Sigmoid colon (tissue), 7 donors: ENCODE measurements around the gene TNNT3. TPM values are rescaled to one million over a fixed set of nuclear protein-coding genes. Genes with fewer than 3 reads are reported as not detected.

Source experiments
- DNase-seq: peaks from one replicate; pipeline ENCODE4 v3.0.0-alpha.2; 2019
- H3K27ac ChIP-seq, 4 donors: fragments of 200-600 bp; sonication (generic); one replicate each; pipeline ENCODE4 v1.5.1; 2016 to 2019; ENCODE audit warnings: mild to moderate bottlenecking in 1 of 4
- H3K27me3 ChIP-seq, 3 donors: fragments of 200-600 bp; sonication (generic); one replicate each; pipeline ENCODE4 v1.5.1; 2019; ENCODE audit warnings: mild to moderate bottlenecking in 1 of 3
- H3K36me3 ChIP-seq, 4 donors: fragments of 200-600 bp; sonication (generic); one replicate each; pipeline ENCODE4 v1.5.1; 2016 to 2019
- H3K4me1 ChIP-seq, 4 donors: fragments of 200-600 bp; sonication (generic); one replicate each; pipeline ENCODE4 v1.5.1; 2017 to 2019
- H3K4me3 ChIP-seq, 4 donors: fragments of 200-600 bp; sonication (generic); one replicate each; pipeline ENCODE4 v1.5.1; 2017 to 2019; ENCODE audit warnings: mild to moderate bottlenecking in 2 of 4, moderate library complexity in 1 of 4
- H3K9me3 ChIP-seq, 4 donors: fragments of 200-600 bp in 3 of 4; sonication (generic) in 3 of 4; one replicate each; pipeline versions ENCODE4 v1.5.1 to v1.6.1; 2013 to 2019
- CTCF ChIP-seq, 4 experiments: fragments of 450-650 bp in 3 of 4; fragments of 200-600 bp in 1 of 4; IDR thresholded peaks; one replicate each; pipeline ENCODE4 v1.5.1; 2016 to 2019; ENCODE audit warnings: antibody characterized with exemption in 4 of 4, mild to moderate bottlenecking in 3 of 4, moderate library complexity in 2 of 4
- EP300 ChIP-seq, 4 donors: sonication (generic); formaldehyde crosslinking; IDR thresholded peaks; one replicate each; pipeline ENCODE4 v1.6.1; 2017; ENCODE audit warnings: antibody characterized with exemption in 4 of 4
- POLR2A ChIP-seq, 2 donors: fragments of 450-650 bp; IDR thresholded peaks; one replicate each; pipeline ENCODE4 v1.6.1; 2016; ENCODE audit warnings: antibody characterized with exemption in 2 of 2, mild to moderate bottlenecking in 2 of 2, moderate library complexity in 2 of 2
- POLR2AphosphoS5 ChIP-seq, 4 donors: sonication (generic); formaldehyde crosslinking; IDR thresholded peaks; one replicate each; pipeline ENCODE4 v1.6.1; 2017; ENCODE audit warnings: antibody characterized with exemption in 4 of 4
- WGBS, 2 donors: extraction: QIAGEN DNeasy Blood & Tissue Kit; methylation state at CpG; one replicate each; pipeline ENCODE4 v1.1.7; 2013; 5-methylcytosine and 5-hydroxymethylcytosine counted together
- intact Hi-C: fragments of 100-400 bp; cut with DNase I; formaldehyde crosslinking; loops from one replicate; pipeline ENCODE4 v1.15.1; 2023
- polyA plus RNA-seq, 3 donors: library from polyadenylated mRNA; stranded (reverse); fragments of 200-250 nt; gene quantifications; one replicate each; pipeline ENCODE4 v1.2.3, GENCODE V29; 2013
- total RNA-seq, 4 donors: library from RNA; depleted of rRNA; stranded (reverse); fragments of >200 nt; gene quantifications; one replicate each; pipeline ENCODE4 v1.1.0, GENCODE V29; 2016
- donor health status: healthy with polysubstance abuse.
- donor health status: Bipolar disorder and iron deficiency.
- donor health status: healthy.

TNNT3 gene
- total and polyA plus RNA-seq, 7 donors = 1.2 to 17.2 (median 4.4) TPM; not detected in 1

DNA sequence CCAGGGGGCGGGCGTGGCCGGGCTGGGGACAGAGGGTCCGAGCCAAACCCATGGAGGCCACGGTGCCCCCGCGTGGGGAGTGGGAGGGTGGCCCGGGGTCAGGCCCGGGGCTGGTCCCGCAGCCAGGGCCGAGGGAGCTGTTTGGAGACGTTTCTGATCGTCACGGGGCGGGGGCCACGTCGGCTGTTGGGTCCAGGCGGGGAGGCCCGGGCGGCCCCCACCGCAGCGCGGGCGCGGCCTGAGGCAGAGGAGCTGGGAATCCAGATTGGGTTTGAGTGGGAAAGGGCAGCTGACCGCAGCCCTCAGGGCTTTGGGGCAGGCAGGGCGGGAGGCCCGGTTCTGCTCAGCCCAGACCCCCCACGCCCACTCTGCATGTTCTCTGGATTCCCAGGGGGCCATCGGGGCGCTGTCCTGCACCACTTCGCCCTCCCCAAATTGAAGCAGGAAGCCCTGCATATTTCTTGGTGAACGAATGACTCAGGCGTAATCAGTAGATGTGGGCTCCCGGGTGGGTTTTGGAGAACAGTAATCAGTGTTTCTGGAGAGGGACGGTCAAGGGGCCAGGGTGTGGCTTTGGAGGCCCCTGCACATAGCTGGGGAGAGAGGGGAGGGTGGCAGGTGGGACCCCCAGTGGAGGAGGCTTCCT is 28.2 kb downstream of the TNNT3 start:
- Histone ChIP-seq H3K27ac (no peak overlapping the region), H3K36me3 (no peaks in the 10 kb centered on the region), H3K9me3 (no peaks in the 10 kb centered on the region), H3K4me1 (no peaks in the 10 kb centered on the region), H3K4me3 (no peak overlapping the region), H3K27me3 (no peaks in the 10 kb centered on the region)
- TF ChIP-seq CTCF (IDR thresholded peaks at IDR 0.05) = no peak
- TF ChIP-seq EP300 (IDR thresholded peaks at IDR 0.05) = no peak
- TF ChIP-seq POLR2AphosphoS5 (IDR thresholded peaks at IDR 0.05) = no peak
- TF ChIP-seq POLR2A (IDR thresholded peaks at IDR 0.05) = no peak
- no peak for DNase-seq
- WGBS, 2 donors = no CpG with 5 or more reads among the region's 36 CpGs
- intact Hi-C loops = no loop called here

- TF ChIP-seq CTCF (IDR thresholded peaks at IDR 0.05) = no peak
- TF ChIP-seq EP300 (IDR thresholded peaks at IDR 0.05) = no peak
- no peak for TF ChIP-seq POLR2AphosphoS5 (IDR thresholded peaks at IDR 0.05)
- no peak for TF ChIP-seq POLR2A (IDR thresholded peaks at IDR 0.05)
- no peaks in the 10 kb centered on the region for H3K9me3 ChIP-seq
- DNase-seq = no peak
- H3K27me3 ChIP-seq = no peaks in the 10 kb centered on the region
- H3K4me1 ChIP-seq = no peaks in the 10 kb centered on the region
- H3K36me3 ChIP-seq = no peaks in the 10 kb centered on the region
- intact Hi-C loops = no loop called here
- no peak overlapping the region for H3K4me3 ChIP-seq
- WGBS, 2 donors = no CpG with 5 or more reads among the region's 11 CpGs
- no peak overlapping the region for H3K27ac ChIP-seq
Measured at GRCh38 chr11:1948389-1948788, 28.9 kb downstream of the TNNT3 start.

- Histone ChIP-seq H3K4me1 (no peaks in the 10 kb centered on the region), H3K27me3 (no peaks in the 10 kb centered on the region), H3K27ac (no peak overlapping the region), H3K9me3 (no peaks in the 10 kb centered on the region), H3K4me3 (no peak overlapping the region), H3K36me3 (no peaks in the 10 kb centered on the region)
- peak; percentile 8 for DNase-seq
- no CpG with 5 or more reads among the region's 6 CpGs for WGBS, 2 donors
- no peak for TF ChIP-seq CTCF (IDR thresholded peaks at IDR 0.05)
- TF ChIP-seq POLR2AphosphoS5 (IDR thresholded peaks at IDR 0.05) = no peak
- TF ChIP-seq EP300 (IDR thresholded peaks at IDR 0.05) = no peak
- no peak for TF ChIP-seq POLR2A (IDR thresholded peaks at IDR 0.05)
- intact Hi-C loops = no loop called here
Measured at GRCh38 chr11:1949302-1949701, 29.8 kb downstream of the TNNT3 start.

GRCh38 chr11:1949922-1950321 is 30.4 kb downstream of the TNNT3 start:
- Histone ChIP-seq H3K36me3 (no peaks in the 10 kb centered on the region), H3K4me3 (no peak overlapping the region), H3K9me3 (no peaks in the 10 kb centered on the region), H3K27me3 (no peaks in the 10 kb centered on the region), H3K27ac (no peak overlapping the region), H3K4me1 (no peaks in the 10 kb centered on the region)
- intact Hi-C loops = no loop called here
- no CpG with 5 or more reads among the region's 15 CpGs for WGBS, 2 donors
- TF ChIP-seq EP300 (IDR thresholded peaks at IDR 0.05) (no peak), POLR2A (IDR thresholded peaks at IDR 0.05) (no peak), POLR2AphosphoS5 (IDR thresholded peaks at IDR 0.05) (no peak), CTCF (IDR thresholded peaks at IDR 0.05) (no peak)
- no peak for DNase-seq
